Thoracic aorta (tissue), 2 donors: ENCODE data around the gene CTDP1. TPM values are rescaled to one million over a fixed set of nuclear protein-coding genes. Genes with fewer than 3 reads are reported as not detected.

ENCODE experiments used
- ATAC-seq: fragments of 150-250 bp; one replicate; pipeline ENCODE4 v1.8.0; 2017; ENCODE audit warnings: low read depth; ENCODE audit not compliant: insufficient number of reproducible peaks, low FRiP score
- DNase-seq: peaks from one replicate; pipeline ENCODE4 v3.0.0-alpha.2; 2020; ENCODE audit warnings: low spot score
- H3K27ac ChIP-seq, 2 donors: fragments of 200-600 bp; sonication (generic); 1 replicate in 1 of 2; 2 replicates in 1 of 2; pipeline ENCODE4 v1.5.1; 2016; ENCODE audit warnings: mild to moderate bottlenecking in 2 of 2, moderate library complexity in 2 of 2
- H3K27me3 ChIP-seq: fragments of 200-600 bp; sonication (generic); replicated peaks from 2 replicates; pipeline ENCODE4 v1.6.0; 2016; ENCODE audit warnings: mild to moderate bottlenecking; ENCODE audit not compliant: insufficient read depth
- H3K36me3 ChIP-seq: fragments of 200-600 bp; sonication (generic); one replicate; pipeline ENCODE4 v1.5.1; 2016
- H3K4me1 ChIP-seq, 2 donors: fragments of 200-600 bp; sonication (generic); 1 replicate in 1 of 2; 2 replicates in 1 of 2; pipeline versions ENCODE4 v1.5.1 to v1.6.0; 2016; ENCODE audit warnings: low read depth in 2 of 2, mild to moderate bottlenecking in 1 of 2; ENCODE audit not compliant: control insufficient read depth in 1 of 2
- H3K4me3 ChIP-seq: fragments of 200-600 bp; sonication (generic); 2 replicates; pipeline ENCODE4 v1.5.1; 2016; ENCODE audit warnings: mild to moderate bottlenecking
- H3K9me3 ChIP-seq: fragments of 200-600 bp; sonication (generic); 2 replicates; pipeline ENCODE4 v1.5.1; 2016
- total RNA-seq, 2 donors: library from RNA; depleted of rRNA; stranded (reverse); fragments of >200 nt; gene quantifications; one replicate each; pipeline versions ENCODE4 v1.1.0 to v1.2.3, GENCODE V29; 2016
- TF ChIP-seq, protein P1 (sequence below): fragments of 200-600 bp; sonication (generic); IDR thresholded peaks from one replicate; pipeline ENCODE4 v1.5.1; 2019; ENCODE audit warnings: antibody characterized with exemption

Gene CTDP1
- total RNA-seq, 2 donors from 2014 or later: 25.0 to 28.0 TPM

DNA sequence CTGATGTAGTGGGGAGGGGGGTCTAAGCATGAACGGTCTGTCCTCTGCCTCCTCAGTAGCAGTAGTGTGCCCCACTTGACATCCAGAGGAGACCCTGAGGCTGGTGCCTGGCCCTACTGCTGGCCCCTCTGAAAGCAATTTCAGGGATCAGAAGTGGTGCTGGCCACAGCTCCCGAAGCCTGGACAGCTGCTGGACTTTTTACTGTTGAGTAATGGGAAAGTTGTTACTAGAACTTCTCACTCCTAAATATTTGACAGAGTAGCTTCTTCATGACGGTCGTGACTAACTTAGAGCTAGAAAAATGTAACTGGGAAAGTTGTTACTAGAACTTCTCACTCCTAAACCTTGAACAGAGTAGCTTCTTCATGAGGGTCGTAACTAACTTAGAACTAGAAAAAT lies 23.3 kb downstream of the CTDP1 start:
- DNase-seq (no peak), ATAC-seq (no peak)
- H3K27ac ChIP-seq: no peak overlapping the region
- H3K36me3 ChIP-seq: peaks cover 38% of the 10 kb centered on the region
- H3K9me3 ChIP-seq: no peaks in the 10 kb centered on the region
- H3K4me3 ChIP-seq: no peak overlapping the region
- TF ChIP-seq, protein P1, sequence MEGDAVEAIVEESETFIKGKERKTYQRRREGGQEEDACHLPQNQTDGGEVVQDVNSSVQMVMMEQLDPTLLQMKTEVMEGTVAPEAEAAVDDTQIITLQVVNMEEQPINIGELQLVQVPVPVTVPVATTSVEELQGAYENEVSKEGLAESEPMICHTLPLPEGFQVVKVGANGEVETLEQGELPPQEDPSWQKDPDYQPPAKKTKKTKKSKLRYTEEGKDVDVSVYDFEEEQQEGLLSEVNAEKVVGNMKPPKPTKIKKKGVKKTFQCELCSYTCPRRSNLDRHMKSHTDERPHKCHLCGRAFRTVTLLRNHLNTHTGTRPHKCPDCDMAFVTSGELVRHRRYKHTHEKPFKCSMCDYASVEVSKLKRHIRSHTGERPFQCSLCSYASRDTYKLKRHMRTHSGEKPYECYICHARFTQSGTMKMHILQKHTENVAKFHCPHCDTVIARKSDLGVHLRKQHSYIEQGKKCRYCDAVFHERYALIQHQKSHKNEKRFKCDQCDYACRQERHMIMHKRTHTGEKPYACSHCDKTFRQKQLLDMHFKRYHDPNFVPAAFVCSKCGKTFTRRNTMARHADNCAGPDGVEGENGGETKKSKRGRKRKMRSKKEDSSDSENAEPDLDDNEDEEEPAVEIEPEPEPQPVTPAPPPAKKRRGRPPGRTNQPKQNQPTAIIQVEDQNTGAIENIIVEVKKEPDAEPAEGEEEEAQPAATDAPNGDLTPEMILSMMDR: no peak
- H3K4me1 ChIP-seq: no peaks in the 10 kb centered on the region
- H3K27me3 ChIP-seq: no peaks in the 10 kb centered on the region

GRCh38 chr18:79704631-79705030 lies 25.0 kb downstream of the CTDP1 start:
- no peaks in the 10 kb centered on the region for H3K9me3 ChIP-seq
- no peaks in the 10 kb centered on the region for H3K27me3 ChIP-seq
- DNase-seq: no peak
- H3K4me1 ChIP-seq: no peaks in the 10 kb centered on the region
- peaks cover 22% of the 10 kb centered on the region for H3K36me3 ChIP-seq
- TF ChIP-seq, protein P1: no peak
- H3K27ac ChIP-seq: no peak overlapping the region
- no peak overlapping the region for H3K4me3 ChIP-seq
- ATAC-seq: no peak

DNA sequence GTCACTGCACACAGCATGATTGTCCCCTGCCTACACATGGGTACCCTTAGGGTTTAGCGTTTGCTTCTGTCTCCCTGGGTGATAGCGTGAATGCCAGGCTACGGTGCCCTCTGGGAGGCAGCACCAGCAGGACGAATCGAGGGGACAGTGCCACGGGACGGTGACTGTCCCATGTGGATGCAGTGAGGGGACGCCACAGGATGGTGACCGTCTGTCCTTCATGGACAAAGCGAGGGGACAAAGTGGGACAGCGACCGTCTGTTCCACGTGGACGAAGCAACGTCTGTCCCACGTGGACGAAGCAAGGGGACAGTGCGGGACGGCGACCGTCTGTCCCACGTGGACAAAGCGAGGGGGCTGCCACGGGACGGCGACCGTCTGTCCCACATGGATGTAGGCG lies 25.7 kb downstream of the CTDP1 start:
- DNase-seq: no peak
- no peaks in the 10 kb centered on the region for H3K4me1 ChIP-seq
- H3K27ac ChIP-seq: no peak overlapping the region
- no peaks in the 10 kb centered on the region for H3K27me3 ChIP-seq
- H3K4me3 ChIP-seq: no peak overlapping the region
- TF ChIP-seq, protein P1: no peak
- no peaks in the 10 kb centered on the region for H3K9me3 ChIP-seq
- H3K36me3 ChIP-seq: peaks cover 16% of the 10 kb centered on the region
- ATAC-seq: no peak

DNA sequence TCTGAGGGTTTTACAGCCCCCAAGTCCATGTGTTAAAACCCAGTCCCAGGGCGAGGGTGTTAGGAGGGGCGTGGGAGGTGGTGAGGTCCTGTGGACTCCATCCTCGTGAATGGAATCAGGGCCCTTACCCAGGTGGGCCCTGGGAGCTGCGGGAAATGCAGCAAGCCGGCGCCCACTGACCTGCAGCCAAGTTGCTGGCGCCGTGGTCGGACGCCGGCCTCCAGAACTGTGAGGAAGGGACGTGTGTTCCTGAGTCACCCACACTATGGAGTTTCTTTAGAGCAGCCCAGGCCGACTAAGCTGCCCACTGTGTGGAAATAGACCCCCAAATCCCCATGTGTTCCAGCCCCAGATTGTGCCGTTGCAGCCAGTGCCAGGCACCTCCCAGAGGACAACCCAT lies 26.4 kb downstream of the CTDP1 start:
- peaks cover 10% of the 10 kb centered on the region for H3K36me3 ChIP-seq
- no peak overlapping the region for H3K4me3 ChIP-seq
- H3K27ac ChIP-seq: no peak overlapping the region
- DNase-seq (no peak), ATAC-seq (no peak)
- H3K4me1 ChIP-seq: no peaks in the 10 kb centered on the region
- TF ChIP-seq, protein P1: no peak
- H3K27me3 ChIP-seq: no peaks in the 10 kb centered on the region
- H3K9me3 ChIP-seq: no peaks in the 10 kb centered on the region

GRCh38 chr18:79706658-79707057 lies 27.1 kb downstream of the CTDP1 start:
- no peak for DNase-seq
- no peaks in the 10 kb centered on the region for H3K27me3 ChIP-seq
- H3K36me3 ChIP-seq: peaks cover 15% of the 10 kb centered on the region
- H3K9me3 ChIP-seq: no peaks in the 10 kb centered on the region
- no peak overlapping the region for H3K4me3 ChIP-seq
- H3K4me1 ChIP-seq: no peaks in the 10 kb centered on the region
- H3K27ac ChIP-seq: no peak overlapping the region
- ATAC-seq: no peak
- TF ChIP-seq, protein P1: no peak
